Inferior parietal cortex (tissue), 1 donor: ENCODE measurements around the gene MDH1B.
"Not testable (repeated sequence)": the region's sequence is repeated elsewhere in the genome, so short reads cannot be mapped to it uniquely, and the experiment has no call there.

Experiments
- DNase-seq: peaks from one replicate; pipeline ENCODE4 v3.0.0-alpha.2; 2016; ENCODE audit errors: extremely low spot score

Gene MDH1B

DNA sequence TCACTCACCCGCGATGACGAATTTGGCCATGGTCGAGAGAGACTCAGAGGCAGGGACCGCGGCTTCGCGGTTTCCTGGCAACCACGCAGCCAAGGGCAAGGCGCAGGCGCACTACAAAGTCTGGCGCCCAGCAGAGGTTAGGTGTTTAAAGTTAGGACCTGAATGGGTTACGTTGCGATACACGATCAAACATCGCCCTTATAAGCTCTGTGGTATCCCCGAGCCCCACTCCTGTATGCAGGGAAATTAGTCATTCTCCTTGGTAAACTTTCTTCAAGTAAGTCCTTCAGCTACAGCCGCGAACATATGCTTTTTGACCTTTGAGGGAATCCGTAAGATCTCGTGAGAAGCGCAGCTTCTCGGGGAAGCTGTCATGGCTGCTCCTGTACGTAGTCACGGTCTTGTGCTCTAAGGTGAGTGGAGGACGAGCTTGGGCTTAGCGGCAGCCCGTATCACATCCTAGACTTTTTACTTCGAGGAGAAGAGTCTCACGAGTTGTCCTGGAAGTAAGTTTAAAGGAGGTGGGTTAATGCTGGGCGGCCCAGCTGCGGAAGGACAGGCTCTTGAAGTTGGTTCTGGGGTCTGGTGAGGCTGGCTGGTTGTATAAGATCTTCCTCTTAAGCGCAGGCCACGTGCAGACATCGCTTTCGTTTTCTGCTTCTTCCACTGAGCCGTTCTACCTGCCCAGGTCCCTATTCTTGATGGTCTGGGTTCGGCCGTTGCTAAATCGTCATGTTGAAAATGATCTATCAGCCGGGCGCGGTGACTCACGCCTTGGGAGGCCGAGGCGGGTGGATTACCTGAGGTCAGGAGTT is at the start of gene MDH1B, which contains the start of gene FASTKD2:
TSS of gene MDH1B (minus strand) at position 87 of the 815 bp plus-strand sequence. CDS start at position 30, 57 bp downstream.
TSS of gene FASTKD2 (plus strand) at position 365 of the 815 bp plus-strand sequence. CDS start 1,088 bp downstream, outside the sequence.
- peak; percentile 93 for DNase-seq

DNA sequence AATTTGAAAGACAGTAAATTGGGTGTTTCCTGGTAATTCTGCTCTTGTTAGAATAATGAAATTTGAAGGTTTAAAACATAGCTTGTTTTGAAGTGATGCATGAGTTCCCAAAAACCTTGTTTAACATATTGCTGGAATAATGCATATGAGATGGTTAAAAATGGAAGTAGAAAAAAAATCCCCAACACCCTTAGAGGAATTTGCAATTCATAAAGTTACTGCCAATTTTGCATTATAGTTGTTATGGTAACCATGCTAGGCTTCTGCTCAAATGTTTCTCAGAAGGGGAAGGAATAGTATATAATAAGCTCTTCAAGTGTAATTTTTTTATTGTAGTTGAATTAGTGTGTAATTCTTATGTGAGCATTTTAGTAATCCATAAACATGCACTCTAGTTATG is 49.4 kb upstream of the MDH1B start:
- DNase-seq = peak; percentile 53

DNA sequence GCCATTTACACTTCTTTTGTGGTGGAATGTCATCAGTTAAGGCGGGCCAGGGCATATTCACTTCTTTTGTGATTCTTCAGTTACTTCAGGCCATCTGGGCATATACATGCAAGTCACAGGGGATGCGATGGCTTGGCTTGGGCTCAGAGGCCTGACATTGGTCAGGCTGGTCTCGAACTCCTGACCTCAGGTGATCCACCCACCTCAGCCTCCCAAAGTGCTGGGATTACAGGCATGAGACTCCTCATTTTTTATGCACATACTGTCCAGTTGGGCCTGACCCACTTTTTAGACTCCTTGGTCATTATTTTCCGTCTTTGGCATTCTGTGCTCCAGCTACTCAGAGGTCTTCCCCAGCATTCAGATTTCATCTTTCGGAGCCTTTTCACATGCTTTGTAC is 47.3 kb upstream of the MDH1B start:
- DNase-seq = not testable (repeated sequence)

DNA sequence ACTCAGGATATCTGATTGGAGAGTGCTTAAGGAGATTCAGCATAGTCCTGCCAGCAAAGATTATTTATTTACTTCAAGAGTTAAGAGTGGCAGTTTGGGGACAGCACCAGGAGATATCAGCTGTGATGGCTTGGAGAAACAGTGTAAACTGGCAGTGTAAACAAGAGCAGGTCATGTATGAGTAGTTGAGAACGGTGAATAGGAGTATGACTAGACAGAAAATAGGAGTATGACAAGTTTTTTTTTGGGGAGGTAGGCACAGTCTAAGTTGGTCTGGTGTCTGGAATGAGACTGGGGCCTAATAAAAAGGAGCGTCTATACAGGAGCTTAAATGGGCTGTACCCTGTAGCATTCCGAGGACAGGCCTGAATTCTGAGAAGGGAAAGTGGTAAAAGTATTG is 42.5 kb upstream of the MDH1B start:
- DNase-seq = not testable (repeated sequence)

DNA sequence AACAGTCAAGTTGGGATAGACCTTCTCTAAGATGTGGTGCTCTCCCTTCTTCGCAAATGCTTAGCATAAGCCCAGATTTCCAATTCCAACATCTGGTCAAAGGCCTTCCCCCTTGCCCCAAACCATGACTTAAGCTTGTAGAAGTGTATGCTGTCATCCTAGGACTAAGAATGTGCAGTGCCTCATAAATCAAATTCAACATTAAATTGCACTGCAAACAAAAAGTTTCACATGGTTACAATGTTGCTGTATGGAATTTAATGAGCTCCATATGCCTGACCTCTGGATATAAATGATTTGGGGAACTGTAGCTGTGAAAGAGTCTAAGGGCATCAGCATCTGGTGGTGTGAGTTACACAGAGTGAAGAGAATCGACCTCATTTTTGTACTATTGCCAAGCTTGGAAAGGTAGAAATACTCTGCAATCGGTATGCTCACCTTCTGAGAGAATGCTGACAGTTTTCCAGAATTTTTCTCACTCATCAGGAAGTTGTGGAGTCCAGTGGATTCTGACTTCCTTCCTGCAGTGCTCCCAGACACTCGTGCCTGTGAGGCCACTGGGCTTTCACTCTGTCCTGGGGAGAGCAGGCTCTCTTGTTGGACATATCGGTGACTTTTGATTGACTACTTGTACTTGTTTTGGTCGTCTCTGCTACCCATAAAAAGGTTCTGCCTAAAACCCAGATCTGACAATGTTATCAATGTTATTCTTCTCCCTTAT is 40.9 kb upstream of the MDH1B start:
- DNase-seq = no peak

DNA sequence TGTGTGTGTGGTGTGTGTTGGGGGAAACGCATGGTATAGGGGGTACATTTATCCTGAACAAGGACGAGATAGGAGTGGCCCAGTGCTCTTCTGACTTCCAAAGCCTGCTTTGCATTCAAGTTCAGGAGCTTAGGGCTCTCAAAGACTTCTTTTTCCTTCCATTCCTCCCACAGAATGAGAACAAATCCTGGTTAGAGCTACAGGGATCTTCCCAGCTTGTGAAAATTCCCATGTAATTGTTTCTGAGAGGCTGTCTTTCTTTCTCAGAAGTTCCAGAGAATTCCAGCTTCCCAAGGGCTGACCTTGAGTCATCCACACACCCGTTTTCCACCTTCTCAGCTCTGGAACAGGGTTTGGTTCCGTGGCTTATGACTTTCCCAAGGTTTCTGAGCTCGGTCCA is 39.2 kb upstream of the MDH1B start:
- DNase-seq = no peak

DNA sequence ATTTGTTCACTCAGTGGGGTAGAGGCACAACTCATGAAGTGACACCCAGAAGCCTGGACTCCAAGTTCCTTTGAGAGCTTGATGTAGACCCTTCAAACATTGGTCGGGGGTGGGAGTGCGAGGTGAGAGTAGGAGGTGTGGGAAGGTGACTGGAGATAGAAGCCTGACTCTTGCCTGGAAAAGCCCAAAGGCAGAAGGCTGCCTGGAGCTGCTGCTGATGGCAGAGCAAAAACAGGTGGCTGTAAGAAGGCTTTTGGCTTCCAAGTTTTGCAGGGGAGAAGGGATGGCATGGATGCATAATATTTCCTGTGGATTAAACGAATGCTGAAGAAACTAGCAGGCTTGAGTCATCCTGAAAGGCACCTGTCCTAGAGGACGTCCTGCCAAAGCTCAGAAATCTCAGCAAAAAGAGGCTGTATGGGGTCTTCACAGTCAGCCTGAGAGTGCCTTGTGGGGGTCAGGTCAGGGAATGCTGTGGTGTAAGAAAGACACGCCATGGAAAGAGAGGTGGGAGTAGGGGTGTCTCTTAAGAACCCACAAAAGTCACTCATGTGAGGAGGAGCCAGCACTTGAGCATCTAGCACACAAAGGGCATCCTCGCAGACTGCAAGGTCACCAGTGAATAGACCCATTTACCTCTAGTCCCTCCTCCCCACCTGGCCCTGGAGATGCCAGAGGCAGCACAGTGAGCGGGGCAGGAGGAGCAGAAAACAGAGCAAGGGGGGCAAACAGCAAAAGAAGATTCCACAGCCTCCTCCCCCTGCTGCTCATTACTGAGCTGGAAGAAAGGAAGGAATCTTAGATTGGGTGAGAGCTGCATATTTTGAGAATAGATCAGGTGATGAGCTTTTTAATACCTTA is 37.8 kb upstream of the MDH1B start:
- no peak for DNase-seq

DNA sequence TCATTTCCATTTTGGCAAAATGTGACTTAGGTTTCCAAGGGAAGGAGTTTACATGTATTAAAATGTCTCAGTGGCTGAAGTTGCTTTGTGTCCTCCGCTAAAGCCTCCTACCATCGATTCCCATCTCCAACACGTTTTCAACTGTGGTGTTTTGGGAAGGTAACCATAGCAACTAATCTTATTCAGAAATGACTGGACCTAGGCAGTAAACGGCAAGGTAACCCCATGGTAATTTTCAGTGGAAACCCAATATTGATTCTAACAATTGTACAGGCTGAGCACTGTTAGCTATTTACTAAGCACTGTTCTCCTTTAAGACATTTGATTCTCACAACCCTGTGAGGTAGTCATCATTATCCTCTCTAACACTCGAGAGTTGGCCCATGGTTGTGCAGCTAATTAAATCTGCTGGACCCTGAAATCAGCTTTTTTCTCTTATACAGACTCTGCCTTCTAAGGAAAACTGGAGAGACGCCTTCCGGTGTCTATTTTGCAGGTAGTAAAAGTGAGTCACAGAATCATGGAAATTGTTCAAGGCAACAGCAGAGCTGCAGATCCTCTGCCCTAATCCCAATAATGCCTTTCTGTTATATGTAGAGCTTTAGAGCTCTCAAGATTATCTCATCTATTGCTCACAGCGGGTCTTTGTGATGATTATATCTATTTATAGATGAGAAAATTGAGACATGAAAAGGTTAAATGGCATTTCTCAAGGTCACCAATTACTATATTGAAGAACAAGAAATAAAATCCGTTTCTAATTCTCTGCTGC is 36.5 kb upstream of the MDH1B start:
- no peak for DNase-seq

DNA sequence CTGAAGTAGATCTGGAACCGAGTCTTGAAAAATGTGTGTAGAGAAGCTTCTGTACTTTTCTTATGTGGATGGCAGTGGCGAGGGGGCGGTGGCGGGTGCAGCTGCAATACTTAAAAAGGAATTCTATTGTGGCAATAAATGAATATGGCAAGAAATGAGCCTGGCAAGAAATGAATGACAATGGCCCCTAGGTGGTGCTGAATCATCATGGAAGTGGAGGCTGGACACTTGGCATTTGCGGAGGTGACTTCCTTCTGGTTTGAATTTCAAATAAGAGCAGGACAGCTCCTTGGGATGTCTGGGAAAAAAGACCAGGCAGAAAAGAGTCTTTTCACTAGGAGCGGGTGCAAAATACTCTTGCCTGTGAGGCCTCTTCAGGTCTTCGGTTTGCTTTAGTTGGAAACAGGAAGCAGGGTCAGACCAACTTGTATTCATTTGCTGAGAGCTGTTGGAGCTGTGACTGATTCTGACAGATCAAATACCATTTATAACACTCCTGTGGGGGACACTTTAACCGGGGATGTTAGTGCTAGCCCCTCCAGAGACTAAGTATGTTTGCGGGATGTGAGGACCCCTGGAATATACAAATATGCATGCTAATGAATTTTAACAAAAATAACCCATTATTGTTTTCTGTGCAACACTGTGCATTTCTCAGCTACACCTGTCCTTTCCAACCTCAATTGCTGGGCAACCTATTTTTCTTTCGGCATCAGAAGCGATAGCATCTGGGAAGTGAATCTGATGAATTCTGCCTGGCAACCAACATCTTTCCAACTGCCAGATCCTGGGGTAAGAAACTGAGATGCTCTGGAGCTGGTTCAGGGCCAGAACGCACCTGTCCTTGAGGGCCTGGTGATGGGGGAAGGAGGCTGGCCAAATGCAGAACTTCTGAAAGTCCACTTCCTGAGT is 35.6 kb upstream of the MDH1B start:
- DNase-seq = peak; percentile 92

DNA sequence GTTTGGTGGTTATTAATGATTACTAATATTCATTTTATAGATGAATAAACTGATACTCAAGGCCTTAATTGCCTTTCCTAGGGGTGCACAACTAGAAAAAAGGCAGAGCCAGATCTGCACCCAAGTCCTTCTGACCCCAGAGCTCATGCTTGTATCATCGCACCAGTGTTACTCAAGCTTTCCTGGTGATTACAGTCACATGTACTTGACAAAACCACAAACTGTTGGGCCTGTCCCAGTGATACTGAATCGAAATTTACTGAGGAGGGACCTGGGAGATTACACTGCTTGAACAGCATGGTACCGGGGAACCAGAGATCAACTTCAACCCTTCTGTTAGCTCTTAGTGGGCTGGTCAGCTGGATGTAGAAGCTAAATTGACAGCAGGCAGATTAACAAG is 34.0 kb upstream of the MDH1B start:
- DNase-seq = no peak

DNA sequence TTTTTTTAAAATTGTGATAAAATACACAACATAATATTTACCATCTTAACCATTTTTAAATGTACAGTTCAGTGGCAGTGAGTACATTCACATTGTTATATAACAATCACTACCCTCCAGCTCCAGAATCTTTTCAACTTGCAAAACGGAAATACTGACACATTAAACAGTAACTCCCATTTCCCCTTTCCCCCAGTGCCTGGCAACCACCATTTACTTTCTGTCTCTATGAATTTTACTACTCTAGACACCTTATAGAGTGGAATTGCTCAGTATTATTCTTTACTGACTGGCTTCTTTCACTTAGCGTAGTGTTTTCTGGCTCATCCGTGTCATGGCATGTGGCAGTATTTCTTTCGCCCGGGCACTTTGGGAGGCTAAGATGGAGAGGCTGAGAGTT is 32.9 kb upstream of the MDH1B start:
- DNase-seq = no peak

DNA sequence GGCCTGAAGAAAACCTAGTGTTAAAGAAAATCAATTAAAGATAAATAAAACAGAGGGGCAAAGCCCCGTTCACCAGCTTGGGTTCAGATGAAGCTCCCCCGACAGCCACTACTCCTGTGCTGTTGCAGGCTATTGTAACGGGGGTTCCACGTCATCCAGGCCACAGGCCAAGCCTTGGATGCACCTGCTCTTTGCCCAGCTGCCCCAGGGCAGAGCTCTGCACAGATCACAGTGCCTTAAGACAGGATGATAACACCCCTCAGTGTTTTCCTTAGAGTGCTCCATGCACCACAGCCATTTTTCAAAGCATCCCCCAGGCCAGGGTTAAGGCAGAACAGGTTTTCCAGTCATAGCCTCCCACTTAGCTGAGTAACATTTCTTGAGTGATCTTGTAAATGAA is 32.2 kb upstream of the MDH1B start:
- DNase-seq = no peak

DNA sequence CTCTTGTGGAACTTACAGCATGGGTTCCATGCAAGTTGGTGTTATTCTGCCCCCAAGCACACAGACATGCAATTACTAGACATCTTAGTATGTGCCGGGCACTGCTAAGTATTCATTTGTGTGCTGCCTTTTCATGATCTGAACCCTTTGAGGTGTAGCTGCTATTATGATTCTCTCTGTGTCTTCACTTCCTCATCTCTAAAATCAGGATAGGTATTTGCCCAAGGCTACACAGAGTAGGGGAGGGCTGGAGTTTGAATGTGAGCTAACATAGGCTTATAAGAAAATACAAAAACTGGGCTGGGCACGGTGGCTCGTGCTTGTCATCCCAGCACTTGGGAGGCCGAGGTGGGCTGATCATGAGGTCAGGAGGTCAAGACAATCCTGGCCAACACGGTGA is 27.5 kb upstream of the MDH1B start:
- DNase-seq = no peak

DNA sequence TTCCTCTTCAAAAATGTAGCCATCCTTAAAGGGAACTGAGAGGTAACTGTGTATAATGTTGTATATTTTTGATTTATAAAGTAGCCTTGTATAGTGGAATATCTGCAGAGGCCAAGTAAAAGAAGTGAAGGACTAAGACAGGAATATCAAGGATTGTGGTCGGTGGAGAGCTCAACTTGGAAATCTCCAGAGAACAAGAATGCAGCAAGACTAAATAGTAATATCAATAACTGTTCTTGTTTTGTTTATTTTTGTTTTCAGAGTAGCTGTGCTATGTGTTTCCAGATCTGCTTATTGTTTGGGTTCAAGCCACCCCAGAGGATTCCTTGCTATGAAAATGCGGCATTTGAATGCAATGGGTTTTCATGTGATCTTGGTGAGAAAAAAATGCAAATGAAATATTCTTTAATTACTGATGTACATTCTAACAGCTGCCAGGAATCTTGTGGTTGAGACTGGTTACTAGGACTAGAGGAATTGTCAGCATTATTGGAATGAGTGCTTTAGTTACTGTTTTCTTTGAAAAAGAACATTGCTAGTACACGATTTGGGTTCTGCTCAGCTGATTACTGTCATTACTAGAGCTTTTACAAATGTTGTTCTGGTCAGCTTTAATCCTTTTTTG is 25.3 kb upstream of the MDH1B start:
- no peak for DNase-seq

DNA sequence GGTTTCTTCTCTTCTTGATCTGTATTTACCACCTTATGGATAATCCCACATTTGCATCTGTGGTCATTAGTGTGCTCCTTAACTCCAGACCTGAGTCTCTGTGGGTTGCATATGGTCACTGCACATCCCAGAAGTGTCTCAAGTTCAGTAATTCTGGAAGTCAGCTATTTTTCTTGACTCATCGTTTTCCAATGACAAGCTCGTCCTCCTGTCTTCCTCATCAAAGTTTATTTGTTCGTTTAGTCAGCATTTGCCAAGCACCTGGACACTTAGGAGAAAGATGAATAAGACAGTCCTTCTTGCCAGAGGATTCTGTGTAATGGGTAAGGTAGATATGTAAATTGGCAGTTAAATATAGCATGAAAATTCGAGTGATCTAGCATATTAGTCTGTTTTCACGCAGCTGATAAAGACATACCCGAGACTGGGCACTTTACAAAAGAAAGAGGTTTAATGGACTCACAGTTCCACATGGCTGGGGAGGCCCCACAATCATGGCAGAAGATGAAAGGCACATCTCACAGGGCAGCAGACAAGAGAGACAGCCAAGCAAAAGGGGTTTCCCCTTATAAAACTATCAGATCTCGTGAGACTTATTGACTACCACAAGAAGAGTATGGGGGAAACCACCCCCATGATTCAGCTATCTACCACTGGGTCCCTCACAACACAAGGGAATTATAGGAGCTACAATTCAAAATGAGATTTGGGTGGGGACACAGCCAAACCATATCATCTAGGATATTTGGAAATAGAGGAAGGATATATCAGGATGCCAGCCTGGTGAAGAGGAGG is 19.6 kb upstream of the MDH1B start:
- DNase-seq = no peak

DNA sequence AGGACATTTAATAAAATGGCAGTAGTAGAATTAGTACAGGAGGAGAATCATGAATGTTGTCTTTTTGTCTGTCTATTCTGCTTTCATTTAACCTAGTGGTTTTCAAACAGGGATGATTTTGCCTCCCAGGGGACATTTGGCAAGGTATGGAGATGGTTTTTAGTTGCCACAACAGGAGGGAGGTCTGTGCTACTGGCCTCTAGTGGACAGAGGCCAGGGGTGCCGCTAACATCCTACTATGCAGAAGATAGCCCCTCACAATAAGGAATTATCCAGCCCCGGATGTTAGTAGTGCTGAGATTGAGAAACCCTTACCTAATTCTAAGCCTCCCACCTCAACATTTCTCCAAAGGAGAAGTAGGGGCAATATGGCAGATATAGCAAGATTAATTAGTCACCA is 18.6 kb upstream of the MDH1B start:
- no peak for DNase-seq

DNA sequence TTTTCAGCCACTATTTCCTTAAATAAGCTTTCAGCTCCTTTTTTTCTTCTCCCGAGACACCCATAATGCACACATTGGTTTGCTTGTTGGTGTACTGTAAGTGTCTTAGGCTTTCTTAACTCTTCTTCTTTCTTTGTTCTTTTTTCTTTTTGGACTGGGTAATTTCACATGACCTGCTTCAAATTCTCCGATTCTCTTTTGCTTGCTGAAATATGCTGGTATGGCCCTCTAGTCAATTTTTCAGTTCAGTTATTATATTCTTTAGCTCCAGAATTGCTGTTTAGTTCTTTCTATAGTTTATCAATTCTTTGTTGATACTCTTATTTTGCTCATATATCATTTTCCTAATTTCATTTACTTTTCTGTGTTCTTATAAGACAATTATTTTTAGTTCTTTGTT is 15.5 kb upstream of the MDH1B start:
- no peak for DNase-seq

DNA sequence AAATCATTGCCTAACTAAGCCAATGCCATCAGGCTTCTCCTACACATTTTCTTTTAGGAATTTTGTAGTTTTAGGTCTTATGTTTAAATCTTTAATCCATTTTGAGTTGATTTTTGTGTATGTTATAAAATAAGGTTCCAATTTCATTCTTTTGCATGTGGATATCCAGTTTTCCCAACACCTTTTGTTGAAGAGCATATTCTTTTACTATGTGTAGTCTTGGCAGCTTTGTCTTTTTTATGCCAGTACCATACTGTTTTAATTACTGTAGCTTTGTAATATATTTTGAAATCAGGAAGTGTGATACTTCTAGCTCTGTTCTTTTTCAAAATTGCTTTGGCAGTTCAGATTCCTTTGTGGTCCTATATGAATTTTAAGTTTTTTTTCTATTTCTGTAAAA is 11.3 kb upstream of the MDH1B start:
- no peak for DNase-seq

DNA sequence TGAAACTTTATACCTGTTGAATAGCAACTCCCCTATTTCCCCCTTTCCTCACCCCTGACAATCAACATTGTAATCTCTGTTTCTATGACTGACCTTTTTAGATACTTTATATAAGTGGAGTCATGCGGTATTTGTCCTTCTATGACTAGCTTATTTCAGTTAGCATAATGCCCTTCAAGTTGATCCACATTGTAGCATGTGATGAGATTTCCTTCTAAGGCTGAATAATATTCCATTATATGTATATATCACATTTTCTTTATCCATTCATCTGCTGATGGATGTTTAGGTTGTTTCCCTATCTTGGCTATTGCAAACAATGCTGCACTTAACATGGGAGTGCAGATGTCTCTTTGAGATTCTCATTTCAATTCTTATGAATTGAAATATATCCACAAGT is 9.7 kb upstream of the MDH1B start:
- no peak for DNase-seq
